DMS114 treated with DMSO at 0.1 percent for 48 hours (cell line): ENCODE measurements around the gene MEPE.

Experiments used
- DNase-seq: peaks from one replicate; lab custom pipeline; 2025; ENCODE audit not compliant: unreplicated experiment; lab: John Stamatoyannopoulos, UW

The MEPE gene

DNA sequence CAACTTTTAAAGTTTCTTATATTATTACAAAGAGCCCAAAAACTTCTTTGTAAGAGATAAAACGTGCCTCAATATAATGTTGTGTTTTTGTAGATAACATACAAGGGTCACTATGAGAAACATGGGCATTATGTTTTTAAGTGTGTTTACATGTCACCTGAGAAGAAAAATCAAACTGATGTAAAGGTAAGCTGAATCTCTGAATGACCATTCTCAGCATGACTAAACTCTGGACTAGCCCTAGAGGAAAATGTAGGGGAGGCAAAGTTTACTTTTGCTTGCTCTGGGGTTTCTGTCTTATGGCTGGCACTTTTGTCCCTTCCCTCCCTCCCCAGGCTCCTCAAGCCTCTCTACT is 6.8 kb downstream of the MEPE start:
- DNase-seq = no peak

DNA sequence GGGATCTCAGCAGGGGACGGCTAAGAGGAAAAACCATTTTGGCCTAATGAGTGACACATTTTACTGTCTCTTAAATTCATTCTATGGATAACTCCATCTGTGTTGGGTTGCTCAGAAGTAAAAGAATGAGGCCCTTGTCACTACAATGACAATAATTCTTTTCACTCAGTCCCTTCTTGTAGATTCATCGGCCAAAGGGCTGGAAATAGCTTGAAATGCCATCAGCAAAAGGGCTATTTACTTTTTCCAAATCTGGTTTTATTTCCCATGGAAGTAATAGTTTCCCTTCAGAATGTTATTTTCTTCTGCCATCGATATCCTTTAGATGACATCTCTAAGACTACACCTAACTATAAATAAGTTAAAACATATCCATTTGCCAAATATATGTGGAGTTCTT is 7.4 kb downstream of the MEPE start:
- DNase-seq = no peak

DNA sequence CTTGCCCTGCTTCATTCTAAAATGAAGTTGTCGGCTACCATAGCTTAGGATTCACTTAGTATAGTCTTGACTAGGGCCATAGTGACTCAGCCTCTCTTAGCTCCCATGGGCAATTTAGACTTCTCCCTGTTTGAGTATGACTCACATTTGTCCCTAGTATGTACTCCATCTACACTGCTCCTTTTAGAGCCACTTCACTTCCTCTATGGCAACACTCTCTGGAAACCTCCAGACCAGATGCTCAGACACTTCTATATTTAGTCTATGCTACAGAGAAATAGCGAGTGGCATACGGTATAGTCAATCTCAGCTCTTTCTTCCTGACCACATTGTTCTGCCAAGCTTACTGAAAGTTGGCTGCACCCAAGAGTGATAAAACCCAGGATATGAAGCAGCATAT is 11.2 kb downstream of the MEPE start:
- DNase-seq = no peak

DNA sequence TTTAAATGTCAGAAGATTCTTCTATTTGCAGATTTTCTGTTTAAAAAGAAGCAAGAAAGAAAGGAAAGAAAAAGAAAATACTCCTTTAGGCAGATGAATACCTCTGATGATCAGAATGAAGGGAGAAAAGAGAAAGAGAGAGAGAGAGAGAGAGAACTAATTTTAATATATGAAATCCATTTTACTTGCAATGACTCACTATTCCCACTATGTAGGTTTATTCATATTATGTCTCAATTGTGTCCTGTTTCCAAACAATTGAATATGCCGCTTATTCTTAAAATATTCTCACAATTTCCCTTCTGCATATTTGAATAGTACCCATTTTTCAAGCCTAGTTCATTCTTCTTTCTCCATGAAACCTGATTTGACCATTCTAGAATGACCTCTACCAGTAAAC is 11.7 kb downstream of the MEPE start:
- no peak for DNase-seq

DNA sequence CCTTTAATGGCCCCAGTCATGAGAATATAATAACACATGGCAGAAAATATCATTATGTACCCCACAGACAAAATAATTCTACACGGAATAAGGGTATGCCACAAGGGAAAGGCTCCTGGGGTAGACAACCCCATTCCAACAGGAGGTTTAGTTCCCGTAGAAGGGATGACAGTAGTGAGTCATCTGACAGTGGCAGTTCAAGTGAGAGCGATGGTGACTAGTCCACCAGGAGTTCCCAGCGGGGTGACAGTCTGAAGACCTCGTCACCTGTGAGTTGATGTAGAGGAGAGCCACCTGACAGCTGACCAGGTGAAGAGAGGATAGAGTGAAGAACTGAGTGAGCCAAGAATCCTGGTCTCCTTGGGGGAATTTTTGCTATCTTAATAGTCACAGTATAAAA is 13.5 kb downstream of the MEPE start:
- DNase-seq = no peak

DNA sequence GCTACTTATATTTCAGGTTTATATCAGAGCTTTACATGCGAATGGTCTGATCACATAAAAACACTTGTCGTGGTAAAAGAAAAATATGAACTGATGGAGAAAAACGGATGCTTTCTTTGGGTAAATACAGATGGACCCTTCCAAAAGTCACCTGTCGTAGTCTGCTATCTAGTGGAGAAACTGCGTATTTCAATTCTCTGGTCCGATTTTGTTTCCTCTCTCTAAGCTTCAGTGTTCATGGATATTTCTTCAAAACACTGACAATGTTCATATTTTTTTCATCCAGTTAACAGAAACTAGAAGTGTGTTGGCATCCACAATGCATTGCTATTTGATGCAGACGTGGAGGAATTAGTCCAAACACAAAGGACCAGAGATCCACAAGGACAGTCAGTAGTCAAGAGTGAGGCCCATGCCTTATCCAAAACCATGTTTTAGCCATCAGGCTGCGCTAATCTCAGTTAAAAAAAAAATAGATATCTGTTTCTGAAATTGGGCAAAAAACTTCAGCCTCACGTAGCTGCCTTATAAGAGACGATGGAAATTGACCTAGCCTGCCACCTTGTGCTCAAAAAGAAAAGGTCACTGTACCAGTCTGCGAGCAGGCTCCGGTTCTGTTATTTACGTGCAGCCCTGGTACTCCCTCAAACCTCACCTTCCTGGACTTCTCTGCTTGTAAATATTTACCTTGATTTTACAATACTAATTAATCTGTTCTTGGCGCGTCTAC is 16.0 kb downstream of the MEPE start:
- DNase-seq = peak; percentile 3

DNA sequence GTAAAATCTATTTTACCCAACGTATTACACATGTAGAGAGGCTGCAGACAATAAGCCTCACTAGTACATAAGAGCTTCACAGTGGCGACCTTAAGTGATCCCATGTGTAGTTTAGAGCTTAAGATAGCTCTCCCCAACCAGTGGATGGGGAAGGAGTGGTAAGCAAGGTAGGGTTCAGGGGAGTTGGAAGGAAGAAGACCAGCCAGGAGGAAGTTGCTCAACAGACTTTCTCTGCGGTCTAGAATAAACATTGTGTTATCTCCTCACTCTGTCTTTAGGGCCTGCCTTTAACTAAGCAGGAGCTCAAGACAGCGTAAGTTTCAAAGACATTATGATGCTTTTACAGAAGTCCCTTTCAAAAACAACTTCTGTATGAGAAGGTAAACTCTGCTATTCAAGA is 16.8 kb downstream of the MEPE start:
- no peak for DNase-seq

DNA sequence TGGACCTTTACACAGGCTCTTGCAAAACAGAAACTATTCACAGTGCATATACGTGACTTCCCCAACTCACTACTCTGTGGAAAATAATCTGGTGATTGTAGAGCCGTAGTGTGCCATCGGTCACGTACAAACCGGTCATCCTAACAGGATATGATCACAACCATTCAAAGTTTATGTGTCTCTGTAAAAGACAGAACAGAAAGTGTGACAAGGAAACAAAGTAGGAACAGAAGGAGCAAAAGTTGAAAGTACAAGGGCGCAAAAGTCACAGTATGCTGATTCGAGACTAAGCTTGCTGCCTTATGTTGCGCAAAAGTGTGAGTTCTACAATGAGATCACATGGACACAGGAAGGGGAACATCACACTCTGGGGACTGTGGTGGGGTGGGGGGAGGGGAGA is 18.6 kb downstream of the MEPE start:
- no peak for DNase-seq

DNA sequence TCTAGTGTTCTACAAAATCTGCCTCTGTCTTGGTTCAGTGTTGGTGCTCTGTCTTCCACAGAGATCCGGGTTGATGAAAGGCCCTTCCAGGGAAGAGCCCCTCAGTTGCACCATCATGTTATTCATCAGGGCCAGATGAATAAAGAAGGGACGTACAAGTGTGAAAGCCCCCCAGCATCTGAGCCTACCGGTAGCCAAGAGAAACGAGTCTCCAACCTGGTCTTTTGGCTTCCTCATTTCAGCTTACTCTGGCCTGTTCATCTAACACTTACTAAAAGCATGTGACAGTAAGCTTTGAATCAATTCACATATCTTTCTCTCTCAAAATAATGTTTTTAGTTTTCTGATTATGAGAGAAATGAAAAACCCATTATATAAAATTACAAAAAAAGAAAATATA is 19.2 kb downstream of the MEPE start:
- DNase-seq = no peak

DNA sequence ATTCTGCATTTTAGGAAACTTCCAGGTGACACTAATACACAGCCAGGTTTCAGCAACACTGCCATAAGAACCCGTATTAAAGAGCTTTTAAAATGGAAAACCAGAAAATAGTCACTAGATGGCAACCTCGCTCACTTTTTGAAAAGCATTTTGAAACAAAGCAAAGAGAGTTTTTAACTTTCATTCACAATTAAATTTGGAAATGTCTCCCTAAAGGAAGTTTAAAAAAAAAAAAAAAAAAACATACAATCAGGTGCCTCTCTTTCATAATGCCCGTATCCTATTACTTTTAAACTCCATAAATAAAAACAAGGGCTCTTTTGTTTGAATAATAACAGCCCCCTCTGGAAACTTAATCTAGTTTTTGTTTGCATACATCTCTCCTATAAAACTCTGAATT is 20.3 kb downstream of the MEPE start:
- DNase-seq = peak; percentile 19

DNA sequence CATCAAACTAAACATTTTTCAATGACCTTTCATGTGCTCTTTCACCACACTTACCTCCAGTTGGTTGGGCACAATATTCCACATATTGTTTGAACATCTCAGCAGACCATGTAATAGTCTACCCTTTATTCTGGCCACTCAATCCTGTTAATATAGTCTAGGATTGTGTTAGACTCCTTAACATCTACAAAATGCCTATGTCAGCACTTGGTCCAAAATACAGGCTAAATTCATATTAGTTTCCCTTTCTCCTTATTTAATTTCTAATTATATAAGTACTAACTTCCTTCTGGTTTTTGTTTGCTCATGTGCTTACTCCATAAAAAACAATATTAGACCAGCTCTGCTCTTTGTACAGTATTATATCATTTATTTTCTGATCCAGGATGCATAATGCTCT is 21.1 kb downstream of the MEPE start:
- no peak for DNase-seq

DNA sequence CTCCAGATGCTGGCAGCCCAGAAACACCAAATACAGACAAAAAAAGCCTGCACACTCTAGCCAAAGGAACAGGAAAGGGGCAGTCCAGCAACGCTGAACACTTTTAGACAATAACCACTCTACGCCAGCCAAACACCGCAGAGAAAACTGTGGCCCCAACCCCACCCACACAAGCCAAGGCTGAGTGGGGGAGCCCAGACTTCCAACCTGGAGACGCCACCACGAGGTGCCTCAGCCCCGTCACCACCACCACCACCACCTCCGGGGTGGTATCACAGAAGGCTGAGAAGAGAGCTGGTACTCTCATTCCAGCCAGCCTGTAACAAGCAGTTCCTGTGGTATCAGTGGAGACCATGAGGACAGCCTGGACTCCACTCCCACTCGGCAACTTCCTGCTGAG is 22.8 kb downstream of the MEPE start:
- no peak for DNase-seq

DNA sequence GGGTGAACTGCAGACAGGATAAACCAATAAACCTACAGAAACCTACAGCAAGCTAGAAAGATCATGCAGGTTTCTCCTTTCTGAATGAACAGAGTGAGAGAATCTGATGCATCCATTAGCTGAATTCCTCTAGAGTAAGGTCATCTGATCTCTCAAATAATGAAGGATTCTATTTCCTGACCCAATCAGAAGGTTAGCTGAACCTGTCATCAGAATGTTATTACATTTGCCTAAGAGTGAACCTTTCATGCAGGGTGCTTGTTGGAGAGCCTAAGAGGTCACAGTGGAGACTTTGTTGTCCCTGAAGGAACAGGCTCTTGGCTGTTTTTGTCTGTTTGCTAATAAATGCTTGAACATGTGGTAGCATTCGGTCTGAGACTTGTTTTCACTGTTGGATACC is 24.0 kb downstream of the MEPE start:
- no peak for DNase-seq

DNA sequence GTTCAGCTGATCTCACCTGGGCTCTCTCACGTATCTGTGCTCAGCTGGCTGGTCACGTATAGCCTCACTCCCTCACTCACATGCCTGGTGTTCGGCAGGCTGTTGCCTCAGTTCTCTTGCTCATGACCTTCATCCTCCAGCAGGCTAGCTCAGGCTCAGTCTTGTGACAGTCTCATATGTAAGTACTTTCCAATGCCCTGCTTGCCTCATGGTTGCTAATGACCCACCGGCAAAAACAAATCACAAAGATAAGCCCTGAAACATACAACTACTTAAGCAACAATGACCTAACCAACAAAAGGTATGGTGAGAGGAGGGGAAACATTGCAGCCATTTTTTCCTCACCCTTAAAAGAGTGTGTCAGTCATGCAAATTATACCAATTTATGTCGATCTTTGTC is 25.0 kb downstream of the MEPE start:
- DNase-seq = no peak

DNA sequence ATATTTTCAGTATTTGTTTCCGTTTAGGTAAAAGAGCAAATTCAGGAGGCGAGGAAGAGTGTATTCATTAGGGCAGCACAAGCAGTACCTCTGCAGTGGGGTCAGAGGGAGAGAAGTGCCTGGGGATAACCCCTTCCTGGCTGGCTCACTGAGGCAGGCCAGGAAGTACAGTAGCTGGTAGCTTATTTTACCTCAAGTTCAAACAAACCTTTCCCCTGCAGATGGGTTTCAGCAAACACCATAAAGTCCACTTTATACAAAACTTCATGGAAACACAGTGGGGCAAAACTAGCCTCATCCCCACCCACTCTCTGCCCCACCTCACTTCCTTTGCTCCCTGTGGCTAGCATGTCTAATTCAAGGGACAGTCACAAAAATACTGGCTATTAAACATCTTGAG is 29.5 kb downstream of the MEPE start:
- no peak for DNase-seq

DNA sequence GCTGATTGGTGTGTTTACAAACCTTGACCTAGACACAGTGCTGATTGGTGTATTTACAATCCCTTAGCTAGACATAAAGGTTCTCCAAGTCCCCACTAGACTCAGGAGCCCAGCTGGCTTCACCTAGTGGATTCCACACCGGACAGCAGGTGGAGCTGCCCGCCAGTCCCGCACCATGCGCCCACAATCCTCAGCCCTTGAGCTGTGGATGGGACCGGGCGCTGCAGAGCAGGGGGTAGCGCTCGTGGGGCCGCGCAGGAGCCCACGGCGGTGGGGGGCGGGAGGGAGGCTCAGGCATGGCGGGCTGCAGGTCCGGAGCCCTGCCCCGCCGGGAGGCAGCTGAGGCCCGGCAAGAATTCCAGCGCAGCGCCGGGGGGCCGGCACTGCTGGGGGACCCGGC is 30.7 kb downstream of the MEPE start:
- DNase-seq = no peak

DNA sequence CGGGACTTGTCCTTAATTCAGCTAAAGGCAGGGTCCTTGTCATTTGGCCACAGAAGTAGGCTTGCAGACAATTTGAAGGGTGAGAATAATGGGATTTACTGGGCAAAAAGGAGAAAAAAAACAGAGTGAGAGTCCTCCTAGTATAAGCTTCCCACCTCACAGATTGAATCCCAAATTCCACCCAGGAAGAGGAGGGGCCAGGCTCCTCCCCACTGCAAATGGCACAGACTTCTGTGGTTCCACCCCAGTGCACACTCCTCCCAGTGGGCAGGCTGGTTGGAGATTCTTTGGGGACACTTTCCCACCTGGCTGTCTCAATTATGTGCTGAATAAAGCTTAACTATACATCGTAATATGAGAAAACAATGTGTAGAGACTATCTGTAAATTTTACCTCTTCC is 31.6 kb downstream of the MEPE start:
- DNase-seq = no peak

DNA sequence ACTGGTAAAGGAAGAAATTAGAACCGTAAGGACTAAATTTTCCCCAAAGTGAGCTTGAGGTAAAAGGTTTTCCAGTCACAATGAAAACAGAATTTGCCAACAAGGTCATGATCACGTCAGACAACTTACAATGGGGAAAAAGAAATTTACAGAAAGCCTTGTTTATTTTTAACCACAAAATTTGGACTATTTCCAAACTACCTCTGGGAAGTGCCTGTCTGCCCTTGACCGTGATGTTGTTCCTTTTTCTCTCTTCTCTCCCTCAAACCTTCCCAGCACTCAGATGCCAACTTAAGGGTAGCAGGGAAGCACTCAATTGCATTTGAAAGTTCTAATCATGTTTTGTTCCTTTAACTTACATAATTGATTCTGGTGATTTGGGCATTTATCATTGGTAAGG is 32.5 kb downstream of the MEPE start:
- DNase-seq = no peak

DNA sequence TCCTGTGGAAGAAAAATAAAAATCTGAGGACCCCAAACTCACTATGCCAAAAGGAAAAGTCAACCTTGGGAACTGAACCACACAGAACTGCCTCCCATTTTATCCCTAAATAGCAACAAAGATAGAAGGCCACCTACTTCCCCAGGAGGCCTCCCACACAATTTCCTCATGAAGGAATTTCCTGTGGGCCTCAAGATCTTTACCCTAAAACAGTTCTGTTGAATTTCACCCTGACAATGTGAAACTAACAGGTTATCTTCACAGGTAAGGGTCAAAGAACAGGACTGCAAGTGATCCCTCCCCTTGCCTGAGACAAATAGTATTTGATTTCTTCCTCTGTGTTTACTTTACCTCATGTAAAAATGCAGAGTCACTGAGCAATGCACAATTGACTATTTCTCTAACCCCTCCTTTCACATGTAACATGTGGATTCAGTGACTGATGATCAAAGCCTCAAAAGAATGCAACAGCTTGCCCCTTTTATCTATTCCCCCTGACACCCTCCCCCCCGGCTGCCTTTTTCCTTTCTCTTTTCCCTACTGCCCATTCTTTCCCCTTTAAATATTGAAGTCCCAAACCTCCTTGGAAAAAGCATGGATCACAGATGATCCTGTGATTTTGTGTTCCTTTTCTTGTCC is 33.3 kb downstream of the MEPE start:
- DNase-seq = no peak

DNA sequence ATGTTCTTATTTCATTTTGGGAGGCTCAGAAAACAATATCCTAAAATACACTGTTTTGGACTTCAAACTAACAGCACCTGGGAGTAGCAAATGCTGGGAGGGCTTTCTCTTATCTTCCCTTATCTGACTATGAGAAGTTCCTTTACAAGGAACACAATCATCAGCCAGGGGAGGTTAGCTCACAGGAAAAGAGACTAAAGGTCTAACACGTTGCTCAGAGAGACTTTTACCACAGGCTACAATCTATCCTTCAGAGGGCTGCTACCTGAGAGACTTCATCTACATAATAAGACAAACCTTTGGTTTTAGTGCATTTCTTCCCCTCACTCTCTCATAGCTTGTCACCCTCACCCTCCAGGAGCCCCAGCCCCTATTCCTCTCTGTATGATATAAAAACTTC is 35.8 kb downstream of the MEPE start:
- DNase-seq = no peak

DNA sequence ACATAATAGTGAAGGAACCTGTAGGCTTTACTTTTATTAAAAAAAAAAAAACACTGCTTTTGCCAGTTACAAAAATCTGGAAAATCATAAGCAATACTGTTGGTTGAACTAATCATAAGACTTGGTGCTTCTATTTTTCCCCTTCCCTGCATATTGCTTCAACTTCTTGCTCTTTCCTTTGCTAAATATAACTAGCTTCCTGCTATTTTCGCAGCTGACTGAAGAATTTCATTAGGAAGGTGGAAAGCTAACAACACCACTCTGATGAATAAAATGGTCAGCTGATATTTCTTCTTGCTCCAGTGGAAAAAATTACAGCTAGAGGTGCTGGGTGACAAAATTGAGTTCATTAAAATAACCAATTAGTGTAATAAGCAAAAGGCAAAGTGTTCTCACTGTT is 39.3 kb downstream of the MEPE start:
- DNase-seq = no peak

DNA sequence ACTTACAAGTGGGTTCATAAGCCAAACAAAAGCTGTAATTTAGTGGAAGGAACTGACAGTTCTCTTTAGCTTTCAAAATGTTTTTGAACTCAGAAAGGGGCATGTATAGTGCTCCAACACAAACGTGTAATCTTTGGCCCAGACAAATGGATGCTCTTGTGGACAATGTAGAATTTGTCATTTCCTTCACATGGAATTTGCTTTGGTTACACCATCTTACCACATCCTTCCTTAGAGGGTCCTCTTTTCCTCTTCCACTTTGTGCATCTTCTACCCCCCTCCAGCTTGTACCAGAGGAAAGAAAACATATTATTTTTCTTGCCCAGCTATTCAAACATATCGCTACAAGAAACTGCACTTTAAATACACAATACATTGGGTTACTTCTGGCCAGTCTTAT is 42.4 kb downstream of the MEPE start:
- DNase-seq = no peak

DNA sequence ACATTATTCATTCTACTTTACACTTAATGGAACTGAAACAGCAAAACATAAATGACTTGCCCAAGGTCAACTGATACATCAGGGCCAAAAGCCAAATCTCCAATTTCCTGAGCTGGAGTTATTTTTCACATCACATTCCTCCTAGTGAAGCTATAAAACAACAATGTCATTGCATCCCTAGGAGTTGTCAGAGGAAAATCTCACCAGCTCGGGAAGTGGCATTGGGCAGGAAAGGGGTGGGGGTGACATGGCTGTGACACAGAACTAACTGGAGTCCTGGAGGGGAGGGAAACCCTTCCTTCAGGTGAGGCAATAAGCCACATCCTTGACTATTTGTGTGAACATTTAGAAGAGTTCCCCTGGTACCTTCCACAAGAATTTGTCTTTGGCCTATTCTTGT is 47.3 kb downstream of the MEPE start:
- DNase-seq = no peak
